Liver (tissue), 3 donors: ENCODE data around the gene ACYP2.

Experiments used
- GABPA ChIP-seq, 2 donors: IDR thresholded peaks in 1 of 2; conservative IDR thresholded peaks in 1 of 2; 2 replicates each; pipeline ENCODE4 v1.6.1; 2016; ENCODE audit warnings: antibody characterized with exemption in 2 of 2, mild to moderate bottlenecking in 1 of 2, moderate library complexity in 1 of 2
- MAX ChIP-seq: IDR thresholded peaks from 2 replicates; pipeline ENCODE4 v1.6.1; 2016; ENCODE audit warnings: antibody characterized with exemption
- TAF1 ChIP-seq: conservative IDR thresholded peaks from 2 replicates; pipeline ENCODE4 v1.6.1; 2016; ENCODE audit warnings: antibody characterized with exemption, mild to moderate bottlenecking
- YY1 ChIP-seq: IDR thresholded peaks from 2 replicates; pipeline ENCODE4 v1.6.1; 2016; ENCODE audit warnings: antibody characterized with exemption, mild to moderate bottlenecking
- TF ChIP-seq, protein P1 (sequence below): IDR thresholded peaks from 2 replicates; pipeline ENCODE4 v1.6.1; 2016; ENCODE audit warnings: antibody characterized with exemption
- TF ChIP-seq, protein P2 (sequence below): fragments of 150-350 bp; IDR thresholded peaks from 2 replicates; pipeline ENCODE4 v1.5.1; 2017; ENCODE audit warnings: improper control_type of control experiment, low read depth, low read length; ENCODE audit not compliant: missing input control
- TF ChIP-seq, protein P3 (sequence below): IDR thresholded peaks from 2 replicates; pipeline ENCODE4 v1.6.1; 2016; ENCODE audit warnings: antibody characterized with exemption, mild to moderate bottlenecking
- donor health status: healthy.
- donor health status: healthy.

- TF ChIP-seq, protein P1, sequence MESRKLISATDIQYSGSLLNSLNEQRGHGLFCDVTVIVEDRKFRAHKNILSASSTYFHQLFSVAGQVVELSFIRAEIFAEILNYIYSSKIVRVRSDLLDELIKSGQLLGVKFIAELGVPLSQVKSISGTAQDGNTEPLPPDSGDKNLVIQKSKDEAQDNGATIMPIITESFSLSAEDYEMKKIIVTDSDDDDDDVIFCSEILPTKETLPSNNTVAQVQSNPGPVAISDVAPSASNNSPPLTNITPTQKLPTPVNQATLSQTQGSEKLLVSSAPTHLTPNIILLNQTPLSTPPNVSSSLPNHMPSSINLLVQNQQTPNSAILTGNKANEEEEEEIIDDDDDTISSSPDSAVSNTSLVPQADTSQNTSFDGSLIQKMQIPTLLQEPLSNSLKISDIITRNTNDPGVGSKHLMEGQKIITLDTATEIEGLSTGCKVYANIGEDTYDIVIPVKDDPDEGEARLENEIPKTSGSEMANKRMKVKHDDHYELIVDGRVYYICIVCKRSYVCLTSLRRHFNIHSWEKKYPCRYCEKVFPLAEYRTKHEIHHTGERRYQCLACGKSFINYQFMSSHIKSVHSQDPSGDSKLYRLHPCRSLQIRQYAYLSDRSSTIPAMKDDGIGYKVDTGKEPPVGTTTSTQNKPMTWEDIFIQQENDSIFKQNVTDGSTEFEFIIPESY: no peak
- TF ChIP-seq, protein P2, sequence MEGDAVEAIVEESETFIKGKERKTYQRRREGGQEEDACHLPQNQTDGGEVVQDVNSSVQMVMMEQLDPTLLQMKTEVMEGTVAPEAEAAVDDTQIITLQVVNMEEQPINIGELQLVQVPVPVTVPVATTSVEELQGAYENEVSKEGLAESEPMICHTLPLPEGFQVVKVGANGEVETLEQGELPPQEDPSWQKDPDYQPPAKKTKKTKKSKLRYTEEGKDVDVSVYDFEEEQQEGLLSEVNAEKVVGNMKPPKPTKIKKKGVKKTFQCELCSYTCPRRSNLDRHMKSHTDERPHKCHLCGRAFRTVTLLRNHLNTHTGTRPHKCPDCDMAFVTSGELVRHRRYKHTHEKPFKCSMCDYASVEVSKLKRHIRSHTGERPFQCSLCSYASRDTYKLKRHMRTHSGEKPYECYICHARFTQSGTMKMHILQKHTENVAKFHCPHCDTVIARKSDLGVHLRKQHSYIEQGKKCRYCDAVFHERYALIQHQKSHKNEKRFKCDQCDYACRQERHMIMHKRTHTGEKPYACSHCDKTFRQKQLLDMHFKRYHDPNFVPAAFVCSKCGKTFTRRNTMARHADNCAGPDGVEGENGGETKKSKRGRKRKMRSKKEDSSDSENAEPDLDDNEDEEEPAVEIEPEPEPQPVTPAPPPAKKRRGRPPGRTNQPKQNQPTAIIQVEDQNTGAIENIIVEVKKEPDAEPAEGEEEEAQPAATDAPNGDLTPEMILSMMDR: no peak
- TF ChIP-seq TAF1 (no peak), GABPA (IDR thresholded peaks at IDR 0.05 in 1 of 2, conservative IDR thresholded peaks at IDR 0.05 in 1 of 2) (no peak), MAX (no peak), YY1 (no peak)
- TF ChIP-seq, protein P3, sequence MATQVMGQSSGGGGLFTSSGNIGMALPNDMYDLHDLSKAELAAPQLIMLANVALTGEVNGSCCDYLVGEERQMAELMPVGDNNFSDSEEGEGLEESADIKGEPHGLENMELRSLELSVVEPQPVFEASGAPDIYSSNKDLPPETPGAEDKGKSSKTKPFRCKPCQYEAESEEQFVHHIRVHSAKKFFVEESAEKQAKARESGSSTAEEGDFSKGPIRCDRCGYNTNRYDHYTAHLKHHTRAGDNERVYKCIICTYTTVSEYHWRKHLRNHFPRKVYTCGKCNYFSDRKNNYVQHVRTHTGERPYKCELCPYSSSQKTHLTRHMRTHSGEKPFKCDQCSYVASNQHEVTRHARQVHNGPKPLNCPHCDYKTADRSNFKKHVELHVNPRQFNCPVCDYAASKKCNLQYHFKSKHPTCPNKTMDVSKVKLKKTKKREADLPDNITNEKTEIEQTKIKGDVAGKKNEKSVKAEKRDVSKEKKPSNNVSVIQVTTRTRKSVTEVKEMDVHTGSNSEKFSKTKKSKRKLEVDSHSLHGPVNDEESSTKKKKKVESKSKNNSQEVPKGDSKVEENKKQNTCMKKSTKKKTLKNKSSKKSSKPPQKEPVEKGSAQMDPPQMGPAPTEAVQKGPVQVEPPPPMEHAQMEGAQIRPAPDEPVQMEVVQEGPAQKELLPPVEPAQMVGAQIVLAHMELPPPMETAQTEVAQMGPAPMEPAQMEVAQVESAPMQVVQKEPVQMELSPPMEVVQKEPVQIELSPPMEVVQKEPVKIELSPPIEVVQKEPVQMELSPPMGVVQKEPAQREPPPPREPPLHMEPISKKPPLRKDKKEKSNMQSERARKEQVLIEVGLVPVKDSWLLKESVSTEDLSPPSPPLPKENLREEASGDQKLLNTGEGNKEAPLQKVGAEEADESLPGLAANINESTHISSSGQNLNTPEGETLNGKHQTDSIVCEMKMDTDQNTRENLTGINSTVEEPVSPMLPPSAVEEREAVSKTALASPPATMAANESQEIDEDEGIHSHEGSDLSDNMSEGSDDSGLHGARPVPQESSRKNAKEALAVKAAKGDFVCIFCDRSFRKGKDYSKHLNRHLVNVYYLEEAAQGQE: no peak
Observed at GRCh38 chr2:54318821-54319220, 203.4 kb downstream of the ACYP2 start.
